Naive thymus-derived CD4-positive, alpha-beta T cell (primary cell): ENCODE results near the gene POLR2H. TPM values are rescaled to one million over a fixed set of nuclear protein-coding genes. Genes with fewer than 3 reads are reported as not detected.

Experiments
- ATAC-seq: fragments of 150-1000 bp; cut with Tn5 transposase; 2 replicates; pipeline ENCODE4 v1.10.0; 2021; ENCODE audit warnings: mild to moderate bottlenecking, moderate library complexity
- CTCF ChIA-PET: fragments of 350-600 bp; sonication (Branson Sonifier 250); formaldehyde crosslinking; loops from one replicate; lab custom pipeline; 2021; ENCODE audit warnings: antibody characterized with exemption; lab: Charles Lee
- POLR2A ChIA-PET: fragments of 350-600 bp; sonication (Branson Sonifier 250); formaldehyde crosslinking; loops from one replicate; lab custom pipeline; 2021; ENCODE audit warnings: antibody characterized with exemption, inconsistent platforms; lab: Charles Lee
- DNase-seq, 9 donors: peaks; one replicate each; pipeline versions ENCODE4 v3.0.0 to v3.0.0-alpha.2; 2020 to 2022; ENCODE audit warnings: mixed read lengths in 1 of 9
- H3K27ac ChIP-seq: one replicate; pipeline ENCODE4 v1.7.0; 2013; ENCODE audit warnings: mild to moderate bottlenecking, low read depth, low read length, moderate library complexity
- H3K27me3 ChIP-seq, 2 donors: one replicate each; pipeline ENCODE4 v1.7.0; 2013; ENCODE audit warnings: low read length in 2 of 2, mild to moderate bottlenecking in 2 of 2, moderate library complexity in 2 of 2; ENCODE audit not compliant: control insufficient read depth in 2 of 2, insufficient read depth in 2 of 2
- H3K36me3 ChIP-seq, 3 experiments: 1 replicate in 2 of 3; 2 replicates in 1 of 3; pipeline ENCODE4 v1.7.0; 2013; ENCODE audit warnings: low read length in 3 of 3, mild to moderate bottlenecking in 3 of 3, moderate library complexity in 1 of 3; ENCODE audit not compliant: insufficient read depth in 3 of 3, control insufficient read depth in 2 of 3
- H3K4me1 ChIP-seq, 2 donors: one replicate each; pipeline ENCODE4 v1.7.0; 2013; ENCODE audit warnings: low read length in 2 of 2, mild to moderate bottlenecking in 2 of 2, moderate library complexity in 1 of 2; ENCODE audit not compliant: control insufficient read depth in 2 of 2, insufficient read depth in 2 of 2
- H3K4me3 ChIP-seq: 2 replicates; pipeline ENCODE4 v1.7.0; 2013; ENCODE audit warnings: mild to moderate bottlenecking, low read length
- H3K9me3 ChIP-seq, 3 experiments: 1 replicate in 2 of 3; 2 replicates in 1 of 3; pipeline ENCODE4 v1.7.0; 2013; ENCODE audit warnings: low read length in 3 of 3; ENCODE audit not compliant: control insufficient read depth in 2 of 3
- H3K27ac Mint-ChIP-seq, 9 donors: one replicate each; pipeline ENCODE4 v1.8.0; 2020 to 2022; ENCODE audit warnings: mixed read lengths in 9 of 9, mild to moderate bottlenecking in 8 of 9, moderate library complexity in 5 of 9, inconsistent platforms in 2 of 9
- H3K27me3 Mint-ChIP-seq, 5 donors: one replicate each; pipeline ENCODE4 v1.8.0; 2021 to 2022; ENCODE audit warnings: mixed read lengths in 5 of 5, mild to moderate bottlenecking in 1 of 5
- H3K36me3 Mint-ChIP-seq, 5 donors: one replicate each; pipeline ENCODE4 v1.8.0; 2020 to 2022; ENCODE audit warnings: mixed read lengths in 5 of 5, mild to moderate bottlenecking in 3 of 5, inconsistent platforms in 1 of 5
- H3K4me1 Mint-ChIP-seq, 7 donors: one replicate each; pipeline ENCODE4 v1.8.0; 2020 to 2022; ENCODE audit warnings: mixed read lengths in 7 of 7, mild to moderate bottlenecking in 3 of 7, inconsistent platforms in 1 of 7
- H3K4me3 Mint-ChIP-seq, 10 donors: one replicate each; pipeline ENCODE4 v1.8.0; 2020 to 2022; ENCODE audit warnings: mild to moderate bottlenecking in 10 of 10, mixed read lengths in 10 of 10, moderate library complexity in 6 of 10, inconsistent platforms in 2 of 10
- H3K9me3 Mint-ChIP-seq, 11 donors: one replicate each; pipeline ENCODE4 v1.8.0; 2020 to 2022; ENCODE audit warnings: mixed read lengths in 11 of 11, mild to moderate bottlenecking in 4 of 11, inconsistent platforms in 1 of 11, moderate library complexity in 1 of 11
- intact Hi-C, 2 donors: fragments of 100-400 bp; cut with micrococcal nuclease; formaldehyde crosslinking; loops; one replicate each; pipeline ENCODE4 v1.15.1; 2023
- polyA plus RNA-seq, 2 donors: library from polyadenylated mRNA; unstranded; fragments of 300-500 nt; fragmentation: Illumina TruSeq; gene quantifications; one replicate each; pipeline ENCODE4 v1.2.3, GENCODE V29; 2021
- total RNA-seq, 6 experiments: library from RNA in 5 of 6; stranded (reverse) in 5 of 6; gene quantifications; 1 replicate in 5 of 6; 2 replicates in 1 of 6; pipeline ENCODE4 v1.2.3 and lab custom pipeline; 2021 to 2026

The POLR2H gene
- total and polyA plus RNA-seq, 7 experiments from 2014 or later = 34.9 to 112 (median 60.1) TPM

GRCh38 chr3:184381261-184382224 lies 20.0 kb downstream of the POLR2H start:
- Histone ChIP-seq H3K4me1 (peaks cover 4 to 5% of the 10 kb centered on the region in 2 donors), H3K27me3 (peaks cover 0 to 9% of the 10 kb centered on the region in 2 donors), H3K36me3 (no peaks in the 10 kb centered on the region), H3K27ac (no peak overlapping the region), H3K4me3 (peak overlapping the region; percentile 36), H3K9me3 (no peaks in the 10 kb centered on the region)
- H3K4me1 Mint-ChIP-seq = peaks cover 0 to 15% (median 8%) of the 10 kb centered on the region in 7 donors
- H3K27ac Mint-ChIP-seq = no peak overlapping the region
- H3K9me3 Mint-ChIP-seq = no peaks in the 10 kb centered on the region
- DNase-seq (no peak), ATAC-seq (peak; percentile 34)
- POLR2A ChIA-PET = no interaction called here
- peaks cover 0 to 1% (median 0%) of the 10 kb centered on the region in 5 donors for H3K36me3 Mint-ChIP-seq
- peaks cover 33 to 75% (median 40%) of the 10 kb centered on the region in 5 donors for H3K27me3 Mint-ChIP-seq
- CTCF ChIA-PET = no interaction called here
- H3K4me3 Mint-ChIP-seq = peak overlapping the region; percentile 36 to 84 (median 72)
- intact Hi-C loops = no loop called here

GRCh38 chr3:184382326-184383032 lies 21.0 kb downstream of the POLR2H start:
- Histone ChIP-seq H3K27ac (no peak overlapping the region), H3K9me3 (no peaks in the 10 kb centered on the region), H3K36me3 (no peaks in the 10 kb centered on the region), H3K27me3 (peaks cover 0 to 9% of the 10 kb centered on the region in 2 donors), H3K4me1 (peaks cover 4 to 5% of the 10 kb centered on the region in 2 donors), H3K4me3 (no peak overlapping the region)
- Mint-ChIP-seq H3K27me3 (peaks cover 31 to 66% (median 40%) of the 10 kb centered on the region in 5 donors), H3K4me3 (peak overlapping the region in 1 of 10 donors; percentile 80), H3K27ac (no peak overlapping the region), H3K4me1 (peaks cover 0 to 15% (median 7%) of the 10 kb centered on the region in 7 donors), H3K9me3 (no peaks in the 10 kb centered on the region), H3K36me3 (peaks cover 0 to 1% (median 0%) of the 10 kb centered on the region in 5 donors)
- no peak for ATAC-seq
- POLR2A ChIA-PET = no interaction called here
- intact Hi-C loops = no loop called here
- no peak for DNase-seq
- CTCF ChIA-PET = no interaction called here

GRCh38 chr3:184383033-184383740 lies 21.7 kb downstream of the POLR2H start:
- Histone ChIP-seq H3K4me3 (no peak overlapping the region), H3K9me3 (no peaks in the 10 kb centered on the region), H3K27me3 (peaks cover 0 to 9% of the 10 kb centered on the region in 2 donors), H3K4me1 (peaks cover 4 to 5% of the 10 kb centered on the region in 2 donors), H3K27ac (no peak overlapping the region), H3K36me3 (no peaks in the 10 kb centered on the region)
- intact Hi-C loops = no loop called here
- no peak for ATAC-seq
- no peaks in the 10 kb centered on the region for H3K9me3 Mint-ChIP-seq
- no peak overlapping the region for H3K4me3 Mint-ChIP-seq
- H3K4me1 Mint-ChIP-seq = peaks cover 0 to 15% (median 7%) of the 10 kb centered on the region in 7 donors
- peaks cover 0 to 1% (median 0%) of the 10 kb centered on the region in 5 donors for H3K36me3 Mint-ChIP-seq
- DNase-seq = no peak
- H3K27me3 Mint-ChIP-seq = peaks cover 25 to 59% (median 36%) of the 10 kb centered on the region in 5 donors
- CTCF ChIA-PET = interaction anchor here (1.4 kb wide), 1 partner anchor 11 kb away, joined by 3 read pairs; no protein-coding TSS in a partner anchor
- H3K27ac Mint-ChIP-seq = no peak overlapping the region
- POLR2A ChIA-PET = no interaction called here

GRCh38 chr3:184384342-184384741 lies 22.8 kb downstream of the POLR2H start:
- no peak for ATAC-seq
- H3K9me3 Mint-ChIP-seq = peaks cover 0 to 1% (median 0%) of the 10 kb centered on the region in 11 donors
- H3K36me3 Mint-ChIP-seq = no peaks in the 10 kb centered on the region
- Histone ChIP-seq H3K36me3 (no peaks in the 10 kb centered on the region), H3K4me3 (no peak overlapping the region), H3K27ac (no peak overlapping the region), H3K27me3 (peaks cover 0 to 9% of the 10 kb centered on the region in 2 donors), H3K9me3 (no peaks in the 10 kb centered on the region), H3K4me1 (peaks cover 4 to 5% of the 10 kb centered on the region in 2 donors)
- intact Hi-C loops = no loop called here
- no peak overlapping the region for H3K4me3 Mint-ChIP-seq
- ChIA-PET POLR2A (no interaction called here), CTCF (interaction anchor here (0.9 to 1.4 kb wide), 2 partner anchors 12 to 170 kb away, joined by 3 read pairs; no protein-coding TSS in a partner anchor)
- H3K27ac Mint-ChIP-seq = no peak overlapping the region
- peaks cover 0 to 9% (median 5%) of the 10 kb centered on the region in 7 donors for H3K4me1 Mint-ChIP-seq
- peaks cover 13 to 47% (median 25%) of the 10 kb centered on the region in 5 donors for H3K27me3 Mint-ChIP-seq
- DNase-seq = no peak

DNA sequence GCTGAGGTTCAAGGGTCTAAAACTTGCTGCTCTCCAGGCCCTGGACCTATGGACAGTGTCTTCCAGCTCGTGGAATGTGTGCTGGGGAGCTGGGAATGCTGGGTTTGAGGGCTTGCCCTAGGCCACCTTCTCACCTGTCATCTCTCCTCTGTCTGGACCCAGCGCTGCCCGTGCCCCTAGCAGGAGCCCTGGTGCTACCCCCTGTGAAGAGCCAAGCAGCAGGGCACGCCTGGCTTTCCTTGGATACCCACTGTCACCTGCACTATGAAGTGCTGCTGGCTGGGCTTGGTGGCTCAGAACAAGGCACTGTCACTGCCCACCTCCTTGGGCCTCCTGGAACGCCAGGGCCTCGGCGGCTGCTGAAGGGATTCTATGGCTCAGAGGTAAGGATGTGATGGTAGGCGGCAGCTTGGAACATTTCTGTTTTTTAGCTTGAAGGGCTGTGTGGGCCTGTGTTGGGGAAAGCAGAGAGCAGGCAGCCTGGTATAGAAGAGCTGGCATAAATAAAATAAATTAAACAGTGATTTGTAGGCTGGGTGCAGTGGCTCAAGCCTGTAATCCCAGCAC lies 23.4 kb downstream of the POLR2H start:
- Mint-ChIP-seq H3K9me3 (peaks cover 0 to 1% (median 0%) of the 10 kb centered on the region in 11 donors), H3K27me3 (peaks cover 17 to 47% (median 23%) of the 10 kb centered on the region in 5 donors)

More for the DNA sequence above, 23.4 kb downstream of the POLR2H start:
- peaks cover 4 to 5% of the 10 kb centered on the region in 2 donors for H3K4me1 ChIP-seq
- ATAC-seq = no peak
- peaks cover 0 to 9% (median 5%) of the 10 kb centered on the region in 7 donors for H3K4me1 Mint-ChIP-seq
- H3K4me3 ChIP-seq = no peak overlapping the region
- no peaks in the 10 kb centered on the region for H3K9me3 ChIP-seq
- intact Hi-C loops = no loop called here
- POLR2A ChIA-PET = no interaction called here
- H3K36me3 Mint-ChIP-seq = no peaks in the 10 kb centered on the region
- H3K27ac ChIP-seq = no peak overlapping the region
- no peak overlapping the region for H3K27ac Mint-ChIP-seq
- peaks cover 0 to 9% of the 10 kb centered on the region in 2 donors for H3K27me3 ChIP-seq
- no peak overlapping the region for H3K4me3 Mint-ChIP-seq
- CTCF ChIA-PET = interaction anchor here (0.9 to 1.4 kb wide), 2 partner anchors 13 to 169 kb away, joined by 3 read pairs; no protein-coding TSS in a partner anchor
- DNase-seq = no peak
- H3K36me3 ChIP-seq = no peaks in the 10 kb centered on the region
